Left cardiac atrium (tissue), 4 donors: Measurements from ENCODE around the gene EFNA2. TPM values are rescaled to one million over a fixed set of nuclear protein-coding genes. Genes with fewer than 3 reads are reported as not detected.
A peak's percentile ranks its signal among the peaks of the same experiment; 100 is the strongest.

ENCODE experiments used
- ATAC-seq, 2 donors: fragments of 200-7000 bp; cut with Tn5 transposase; one replicate each; pipeline ENCODE4 v1.9.1; 2020; ENCODE audit warnings: mild to moderate bottlenecking in 2 of 2, moderate library complexity in 2 of 2
- DNase-seq: peaks from one replicate; pipeline ENCODE4 v3.0.0-alpha.2; 2020
- intact Hi-C, 2 donors: fragments of 100-400 bp; cut with DNase I; formaldehyde crosslinking; loops; one replicate each; pipeline versions ENCODE4 v1.14.1 to v1.15.1; 2022 to 2023
- total RNA-seq, 2 donors: library from RNA; stranded (reverse); fragmentation: NEBNext Ultra II Directional; extraction: Animal tissue kit (Norgen Biotek cat#: 25700); gene quantifications; one replicate each; pipeline ENCODE4 v1.2.1, GENCODE V29; 2021
- donor health status: DM: no; HTN: yes; CAD: no.
- donor health status: DM: no; HTN: yes; CAD: no; lungs with severe emphysema.
- donor health status: DM: yes; HTN: yes; CAD: no.
- donor health status: Dilated cardiomyopathy.

Gene EFNA2
- total RNA-seq, 2 donors from 2014 or later, result not detected

- ATAC-seq (peak; percentile 33 to 35), DNase-seq (peak; percentile 90)
- intact Hi-C loops, result no loop called here
Observed at GRCh38 chr19:1248139-1248785, 37.4 kb upstream of the EFNA2 start, which contains the start of gene MIDN. TSS of gene MIDN (plus strand) at chr19:1248583. CDS start at chr19:1250297, 1,714 bp downstream.

DNA sequence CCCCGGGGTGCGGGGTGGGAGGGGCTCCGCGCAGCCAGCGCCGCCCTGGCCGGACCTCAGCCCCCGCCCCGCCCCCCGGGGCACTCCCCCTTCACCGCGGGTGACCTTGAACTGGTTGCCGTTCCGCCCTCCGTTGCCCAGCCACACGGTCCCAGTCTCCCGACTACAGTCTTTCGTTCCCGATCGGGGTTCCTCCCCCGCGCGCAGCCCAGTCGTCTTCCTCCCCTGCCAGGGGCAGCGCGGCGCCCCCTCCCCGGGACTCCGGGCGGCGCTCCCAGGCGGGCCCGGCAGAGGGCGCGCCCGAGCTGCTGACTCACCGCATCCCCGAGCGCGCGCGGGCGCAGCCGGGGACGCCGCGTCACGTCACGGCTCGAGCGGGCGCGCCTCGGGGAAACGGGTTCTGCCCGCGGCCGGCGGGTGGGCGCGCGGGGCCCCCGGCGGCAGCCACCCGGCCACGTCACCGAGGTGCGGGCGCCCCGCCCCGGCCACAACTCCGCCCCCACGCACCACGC lies 36.8 kb upstream of the EFNA2 start:
- intact Hi-C loops, result no loop called here
- ATAC-seq (peak; percentile 7 to 10), DNase-seq (peak; percentile 90)

DNA sequence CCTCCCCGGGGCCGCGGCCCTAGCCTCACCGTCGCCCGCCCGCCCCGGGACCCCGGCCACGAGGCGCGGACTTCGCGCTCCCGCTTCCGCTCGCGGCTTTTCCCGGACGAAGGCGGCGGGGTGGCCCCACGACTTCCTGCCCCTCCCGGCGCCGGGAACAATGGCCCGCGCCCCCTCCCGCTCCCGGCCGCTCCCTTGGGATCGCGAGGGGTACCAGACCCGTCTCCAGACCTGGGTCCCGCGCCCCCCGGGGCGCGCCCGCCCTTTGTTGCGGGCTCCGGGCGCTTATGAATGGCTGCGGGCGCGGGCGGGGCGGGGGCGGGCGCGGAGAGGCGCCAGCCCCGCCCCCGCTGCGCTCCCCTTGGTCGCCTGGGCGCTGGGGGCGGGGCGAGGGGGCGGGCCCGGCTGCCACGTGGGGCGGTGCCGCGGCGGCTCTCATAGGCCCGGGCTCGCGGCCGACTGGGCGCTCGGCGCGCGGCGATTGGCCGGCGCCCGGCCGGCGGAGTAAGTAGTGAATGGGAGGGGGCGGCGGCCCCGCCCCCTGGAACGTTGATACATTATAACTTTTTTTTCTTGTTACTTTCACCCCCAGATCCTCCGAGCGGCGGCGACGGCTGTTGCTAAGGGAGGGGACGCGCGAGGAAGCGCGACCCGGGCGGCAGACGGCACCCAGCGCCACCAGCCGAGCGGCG lies 36.2 kb upstream of the EFNA2 start:
- DNase-seq (peak; percentile 94), ATAC-seq (peak; percentile 5 to 31)
- intact Hi-C loops, result no loop called here

- no peak for ATAC-seq
- DNase-seq, result no peak
- intact Hi-C loops, result no loop called here
Observed at GRCh38 chr19:1249990-1250436, 35.7 kb upstream of the EFNA2 start.

GRCh38 chr19:1250437-1251260 lies 35.0 kb upstream of the EFNA2 start:
- intact Hi-C loops, result no loop called here
- ATAC-seq (no peak), DNase-seq (peak; percentile 72)

DNA sequence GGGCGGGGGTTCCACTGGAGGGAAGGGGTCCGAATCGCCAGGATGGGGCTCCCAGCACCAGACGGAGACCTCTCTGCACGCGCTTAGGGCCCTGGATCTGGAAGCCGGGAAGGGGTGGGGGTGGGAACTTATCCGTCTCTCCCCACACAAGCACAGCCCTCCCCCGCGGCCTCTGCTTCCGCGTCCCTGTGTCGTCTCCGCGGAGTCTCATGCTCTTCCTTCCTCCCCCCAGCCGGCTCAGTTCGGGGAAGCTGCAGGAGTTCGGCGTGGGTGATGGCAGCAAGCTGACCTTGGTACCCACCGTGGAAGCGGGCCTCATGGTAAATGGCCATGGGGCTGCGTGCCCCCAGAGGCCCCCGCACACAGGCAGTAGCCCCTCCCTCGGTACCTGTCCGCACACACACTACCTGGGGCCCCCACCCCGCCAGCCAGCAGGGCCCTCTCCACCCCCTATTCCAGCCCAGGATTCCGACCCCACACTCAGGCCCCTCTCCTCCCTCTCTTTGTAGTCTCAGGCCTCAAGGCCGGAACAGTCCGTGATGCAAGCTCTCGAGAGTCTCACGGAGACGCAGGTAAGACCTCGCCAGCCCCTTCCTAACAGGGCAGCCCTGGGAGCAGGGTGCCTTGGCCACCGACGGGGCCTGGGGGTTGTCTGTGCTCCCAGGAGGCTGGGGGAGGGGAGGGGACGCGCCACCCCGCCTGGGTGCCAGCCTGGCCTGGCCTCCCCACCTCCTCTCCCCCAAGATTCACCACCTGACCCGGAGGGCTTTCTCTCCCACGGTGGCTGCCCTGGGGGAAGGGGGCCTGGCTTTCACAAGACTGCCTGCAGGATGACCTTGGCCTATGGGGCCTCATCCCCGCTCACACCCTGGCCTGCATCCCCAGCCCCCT lies 34.1 kb upstream of the EFNA2 start:
- DNase-seq, result peak; percentile 81
- ATAC-seq, result peak in 1 of 2 donors; percentile 1
- intact Hi-C loops, result no loop called here

GRCh38 chr19:1252221-1252820 lies 33.4 kb upstream of the EFNA2 start:
- peak; percentile 95 for DNase-seq
- ATAC-seq, result peak; percentile 39 to 41
- intact Hi-C loops, result no loop called here

DNA sequence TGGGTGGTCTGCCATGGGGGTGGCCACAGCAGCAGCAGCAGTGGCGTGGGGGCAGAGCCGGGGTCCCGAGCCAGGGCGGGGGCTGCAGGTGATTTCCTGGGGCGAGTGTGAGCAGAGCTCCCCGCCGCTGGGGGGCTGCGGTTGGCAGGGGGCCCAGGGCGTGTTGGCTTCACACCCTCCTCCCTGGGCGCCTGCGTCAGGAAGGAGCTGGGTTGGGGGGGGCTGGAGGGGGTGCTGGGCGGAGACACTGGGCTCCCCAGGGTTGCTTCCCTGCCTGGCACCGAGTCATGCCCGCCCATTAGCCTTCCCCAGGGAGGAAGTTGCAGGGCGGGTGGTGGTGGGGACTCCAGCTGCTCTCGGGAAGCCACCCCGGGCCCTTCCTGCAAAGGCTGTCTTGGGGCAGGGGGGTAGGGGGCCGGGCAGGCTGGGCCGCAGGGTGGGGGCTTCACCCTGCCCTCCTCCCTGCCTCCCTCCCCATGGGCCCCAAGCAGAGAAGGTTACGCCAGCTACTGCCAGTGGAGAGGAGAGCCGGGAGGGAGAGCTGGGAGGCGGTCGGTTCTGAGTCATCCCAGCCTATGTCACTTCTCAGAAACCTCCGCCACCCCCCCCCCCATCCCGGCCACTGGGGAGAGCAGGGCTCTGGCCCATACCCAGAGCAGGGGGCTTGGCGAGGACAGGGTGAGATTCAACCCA lies 32.7 kb upstream of the EFNA2 start:
- intact Hi-C loops, result no loop called here
- ATAC-seq, result peak; percentile 34 to 58
- peak; percentile 94 for DNase-seq

DNA sequence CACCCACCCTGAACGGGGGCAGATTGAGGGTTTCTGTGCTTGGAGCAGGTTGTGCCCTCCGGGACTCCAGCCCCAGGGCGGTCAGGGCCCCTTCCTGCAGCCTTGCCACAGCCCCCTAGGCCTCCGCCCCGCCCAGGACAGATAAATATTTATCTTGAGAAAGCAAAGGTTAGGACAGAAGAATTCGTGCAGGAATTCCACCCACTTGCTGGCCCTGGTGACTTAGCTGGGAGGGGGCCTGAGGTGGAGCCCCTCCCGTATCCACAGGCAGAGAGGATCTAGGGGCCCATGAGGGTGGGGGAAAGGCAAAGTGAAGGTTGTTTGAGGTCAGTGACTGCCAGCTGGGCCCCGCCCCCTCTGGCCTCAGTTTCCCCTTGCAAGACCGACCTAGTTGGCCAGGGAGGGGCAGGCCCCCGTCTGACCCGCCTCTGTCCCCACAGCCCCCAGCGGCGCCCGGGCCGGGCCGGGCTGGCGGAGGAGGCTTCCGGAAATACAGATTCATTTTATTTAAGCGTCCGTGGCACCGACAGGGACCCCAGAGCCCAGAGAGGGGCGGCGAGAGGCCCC lies 32.1 kb upstream of the EFNA2 start:
- DNase-seq (no peak), ATAC-seq (no peak)
- intact Hi-C loops, result no loop called here

GRCh38 chr19:1254081-1254527 lies 31.6 kb upstream of the EFNA2 start:
- intact Hi-C loops, result no loop called here
- ATAC-seq (no peak), DNase-seq (no peak)

GRCh38 chr19:1254530-1255185 lies 31.0 kb upstream of the EFNA2 start:
- DNase-seq (no peak), ATAC-seq (no peak)
- intact Hi-C loops, result no loop called here

GRCh38 chr19:1255186-1256161 lies 30.2 kb upstream of the EFNA2 start:
- no peak for DNase-seq

DNA sequence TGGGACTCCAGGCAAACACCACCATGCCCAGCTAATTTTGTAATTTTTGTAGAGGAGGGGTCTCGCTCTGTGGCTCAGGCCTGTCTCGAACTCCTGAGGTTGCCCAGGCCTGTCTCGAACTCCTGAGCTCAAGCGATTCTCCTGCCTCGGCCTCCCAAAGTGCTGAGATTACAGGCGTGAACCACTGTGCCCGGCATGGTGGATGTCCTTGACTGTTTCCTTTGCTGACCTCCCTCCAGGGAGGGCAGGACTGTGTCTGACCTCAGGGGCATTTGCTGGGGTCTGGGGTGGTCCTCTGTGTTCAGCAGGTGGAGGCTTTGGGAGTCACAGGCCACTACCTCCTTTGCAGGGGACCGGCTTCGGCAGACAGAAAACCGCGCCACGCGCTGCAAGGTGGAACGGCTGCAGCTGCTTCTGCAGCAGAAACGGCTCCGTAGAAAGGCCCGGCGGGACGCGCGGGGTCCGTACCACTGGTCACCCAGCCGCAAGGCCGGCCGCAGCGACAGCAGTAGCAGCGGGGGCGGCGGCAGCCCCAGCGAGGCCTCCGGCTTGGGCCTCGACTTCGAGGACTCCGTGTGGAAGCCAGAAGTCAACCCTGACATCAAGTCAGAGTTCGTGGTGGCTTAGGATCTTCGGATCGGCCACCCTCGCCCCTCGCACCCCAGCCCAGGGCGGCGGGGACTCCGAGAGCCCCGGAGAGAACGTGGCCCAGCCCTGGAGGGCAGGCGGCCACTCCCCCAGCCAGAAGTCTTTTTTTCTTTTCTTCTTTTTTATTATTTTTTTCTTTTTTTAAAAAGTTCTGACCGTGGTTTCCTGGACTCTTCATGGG lies 28.8 kb upstream of the EFNA2 start:
- intact Hi-C loops, result no loop called here
- no peak for ATAC-seq
- no peak for DNase-seq

More at GRCh38 chr19:1255186-1256161, 30.2 kb upstream of the EFNA2 start:
- intact Hi-C loops, result no loop called here
- ATAC-seq, result no peak

GRCh38 chr19:1257475-1258162 lies 28.1 kb upstream of the EFNA2 start:
- no peak for ATAC-seq
- DNase-seq, result no peak
- intact Hi-C loops, result no loop called here
